Activated T-cell treated with anti-CD3 and anti-CD28 coated beads for 48 hours (primary cell): ENCODE data around the gene VWA5B1.

ENCODE experiments used
- DNase-seq: peaks from one replicate; pipeline ENCODE4 v3.0.0-alpha.2; 2020; ENCODE audit warnings: low read depth

Gene VWA5B1

GRCh38 chr1:20367116-20367585 lies 76.5 kb downstream of the VWA5B1 start:
- no peak for DNase-seq

- no peak for DNase-seq
These were observed 77.0 kb downstream of the VWA5B1 start for GRCh38 chr1:20367626-20368025.

GRCh38 chr1:20368866-20369470 lies 78.3 kb downstream of the VWA5B1 start:
- DNase-seq = no peak

GRCh38 chr1:20370698-20371097 lies 80.0 kb downstream of the VWA5B1 start:
- no peak for DNase-seq

- no peak for DNase-seq
These were observed 80.7 kb downstream of the VWA5B1 start for GRCh38 chr1:20371411-20371810.

GRCh38 chr1:20371883-20372282 lies 81.2 kb downstream of the VWA5B1 start:
- DNase-seq = no peak

GRCh38 chr1:20372676-20373075 lies 82.0 kb downstream of the VWA5B1 start:
- DNase-seq = no peak

- DNase-seq = no peak
These were observed 82.6 kb downstream of the VWA5B1 start for GRCh38 chr1:20373286-20373685.

- no peak for DNase-seq
These were observed 83.1 kb downstream of the VWA5B1 start for GRCh38 chr1:20373764-20374163.

- no peak for DNase-seq
These were observed 84.9 kb downstream of the VWA5B1 start for GRCh38 chr1:20375563-20375962.

GRCh38 chr1:20376171-20376570 lies 85.5 kb downstream of the VWA5B1 start:
- no peak for DNase-seq

GRCh38 chr1:20376880-20377494 lies 86.3 kb downstream of the VWA5B1 start:
- DNase-seq = peak; percentile 57

GRCh38 chr1:20377516-20378270 lies 87.0 kb downstream of the VWA5B1 start:
- no peak for DNase-seq

- no peak for DNase-seq
These were observed 88.4 kb downstream of the VWA5B1 start for GRCh38 chr1:20379075-20379474.

- no peak for DNase-seq
These were observed 89.5 kb downstream of the VWA5B1 start for GRCh38 chr1:20380175-20380574.

- DNase-seq = no peak
These were observed 90.0 kb downstream of the VWA5B1 start for GRCh38 chr1:20380616-20381035.

GRCh38 chr1:20381045-20381641 lies 90.5 kb downstream of the VWA5B1 start:
- no peak for DNase-seq

GRCh38 chr1:20381961-20382360 lies 91.3 kb downstream of the VWA5B1 start:
- DNase-seq = no peak

- no peak for DNase-seq
These were observed 92.0 kb downstream of the VWA5B1 start for GRCh38 chr1:20382711-20383110.

GRCh38 chr1:20383631-20384030 lies 93.0 kb downstream of the VWA5B1 start:
- DNase-seq = no peak

GRCh38 chr1:20385630-20386029 lies 95.0 kb downstream of the VWA5B1 start:
- no peak for DNase-seq

GRCh38 chr1:20386323-20387081 lies 95.8 kb downstream of the VWA5B1 start:
- no peak for DNase-seq
